ENCODE measurements around the gene SMPD2.
"Not testable (repeated sequence)": the region's sequence is repeated elsewhere in the genome, so short reads cannot be mapped to it uniquely, and the experiment has no call there.

SMPD2 gene

GRCh38 chr6:109461205-109461604 is 20.7 kb downstream of the SMPD2 start:
- DNase-seq (ENCODE audit: low read depth), result not testable (repeated sequence)

GRCh38 chr6:109461733-109462526 is 21.4 kb downstream of the SMPD2 start:
- no peak for DNase-seq (ENCODE audit: low read depth)

GRCh38 chr6:109465772-109466171 is 25.2 kb downstream of the SMPD2 start:
- no peak for DNase-seq (ENCODE audit: low read depth)

- DNase-seq (ENCODE audit: low read depth), result no peak
These were observed 25.8 kb downstream of the SMPD2 start for GRCh38 chr6:109466212-109466923.

GRCh38 chr6:109467696-109468095 is 27.2 kb downstream of the SMPD2 start:
- no peak for DNase-seq (ENCODE audit: low read depth)

- DNase-seq (ENCODE audit: low read depth), result no peak
These were observed 29.2 kb downstream of the SMPD2 start for GRCh38 chr6:109469591-109470189.

- no peak for DNase-seq (ENCODE audit: low read depth)
These were observed 30.7 kb downstream of the SMPD2 start for GRCh38 chr6:109471105-109471810.

- DNase-seq (ENCODE audit: low read depth), result no peak
These were observed 31.8 kb downstream of the SMPD2 start for GRCh38 chr6:109472132-109472995.

GRCh38 chr6:109473120-109473519 is 32.6 kb downstream of the SMPD2 start:
- DNase-seq (ENCODE audit: low read depth), result no peak

GRCh38 chr6:109474995-109475394 is 34.5 kb downstream of the SMPD2 start:
- DNase-seq (ENCODE audit: low read depth), result no peak

GRCh38 chr6:109475625-109476024 is 35.1 kb downstream of the SMPD2 start:
- no peak for DNase-seq (ENCODE audit: low read depth)

- DNase-seq (ENCODE audit: low read depth), result no peak
These were observed 36.7 kb downstream of the SMPD2 start for GRCh38 chr6:109477184-109477583.

GRCh38 chr6:109477725-109478124 is 37.2 kb downstream of the SMPD2 start:
- no peak for DNase-seq (ENCODE audit: low read depth)

GRCh38 chr6:109478222-109478805 is 37.8 kb downstream of the SMPD2 start:
- DNase-seq (ENCODE audit: low read depth), result no peak

GRCh38 chr6:109478841-109479624 is 38.5 kb downstream of the SMPD2 start:
- no peak for DNase-seq (ENCODE audit: low read depth)

- no peak for DNase-seq (ENCODE audit: low read depth)
These were observed 40.5 kb downstream of the SMPD2 start for GRCh38 chr6:109480993-109481480.

GRCh38 chr6:109482905-109483734 is 42.6 kb downstream of the SMPD2 start, which contains the start of gene ZBTB24:
ZBTB24 (minus strand) TSS chr6:109483219; CDS start chr6:109482026, 1,193 bp downstream.
- peak; percentile 72 for DNase-seq (ENCODE audit: low read depth)

- no peak for DNase-seq (ENCODE audit: low read depth)
These were observed 43.2 kb downstream of the SMPD2 start for GRCh38 chr6:109483735-109484057.

GRCh38 chr6:109484122-109484521 is 43.6 kb downstream of the SMPD2 start:
- no peak for DNase-seq (ENCODE audit: low read depth)
